Right lung (tissue), 5 donors: ENCODE measurements around the gene TMEM86A. TPM values are rescaled to one million over a fixed set of nuclear protein-coding genes. Genes with fewer than 3 reads are reported as not detected.

Source experiments
- DNase-seq, 2 donors: peaks; one replicate each; pipeline ENCODE4 v3.0.0-alpha.2; 2013
- polyA plus RNA-seq, 5 donors: library from polyadenylated mRNA; unstranded; fragments of 120-200 nt; gene quantifications; one replicate each; pipeline versions ENCODE4 v1.2.1 to v1.2.3, GENCODE V29; 2013; ENCODE audit warnings: inconsistent platforms in 1 of 5, low replicate concordance in 1 of 5; ENCODE audit not compliant: insufficient read length in 5 of 5, insufficient read depth in 1 of 5

The TMEM86A gene
- polyA plus RNA-seq, 5 donors, result 3.0 to 3.6 (median 3.4) TPM

GRCh38 chr11:18722293-18722637 is 23.7 kb downstream of the TMEM86A start:
- no peak for DNase-seq

- no peak for DNase-seq
Measured at GRCh38 chr11:18723991-18724390, 25.4 kb downstream of the TMEM86A start.

GRCh38 chr11:18726040-18726439 is 27.5 kb downstream of the TMEM86A start, which contains the start of gene IGSF22:
IGSF22 (minus strand) TSS chr11:18726188; CDS start chr11:18724236, 1,952 bp downstream.
- DNase-seq, result no peak

GRCh38 chr11:18727479-18728236 is 29.1 kb downstream of the TMEM86A start:
- peak in 1 of 2 donors; percentile 31 for DNase-seq

- DNase-seq, result no peak
Measured at GRCh38 chr11:18728658-18729057, 30.1 kb downstream of the TMEM86A start.

DNA sequence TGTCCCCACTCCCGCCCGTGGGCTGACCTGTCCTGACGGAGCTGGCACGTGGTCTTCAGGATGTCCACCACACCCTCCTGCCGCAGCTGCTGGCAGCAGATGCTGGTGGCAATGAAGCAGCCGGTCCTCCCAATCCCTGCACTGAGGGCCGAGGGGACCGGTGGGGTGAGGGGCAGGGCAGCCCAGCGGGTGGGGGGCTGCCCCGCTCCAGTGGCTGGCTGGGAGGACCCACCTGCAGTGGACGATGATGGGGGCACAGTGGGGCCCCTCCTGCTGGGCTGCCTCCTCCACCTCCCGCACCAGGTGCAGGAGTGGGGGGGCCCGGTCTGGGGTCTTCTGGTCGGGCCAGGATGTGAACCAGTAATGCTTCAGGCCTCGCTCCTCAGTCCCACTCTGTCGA is 30.8 kb downstream of the TMEM86A start:
- no peak for DNase-seq

DNA sequence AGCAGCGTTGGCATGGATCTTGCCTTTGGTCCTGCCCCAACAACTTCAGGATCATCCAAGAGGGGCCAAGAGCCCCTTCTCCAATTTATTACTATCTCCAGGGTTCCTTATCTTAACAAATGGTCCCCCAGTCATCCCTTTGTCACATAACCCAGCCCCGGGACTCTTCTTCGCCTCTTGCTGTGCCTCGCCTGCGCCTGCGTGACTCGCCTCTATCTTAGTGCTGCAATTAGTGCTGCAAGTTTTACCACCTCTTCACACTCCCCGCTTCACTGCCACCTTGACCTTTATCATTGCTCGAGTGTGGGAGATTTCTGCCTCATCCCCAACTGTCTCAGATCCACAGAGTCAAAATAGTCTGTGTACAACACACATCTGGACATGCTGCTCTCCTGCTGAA is 31.4 kb downstream of the TMEM86A start:
- DNase-seq, result no peak

DNA sequence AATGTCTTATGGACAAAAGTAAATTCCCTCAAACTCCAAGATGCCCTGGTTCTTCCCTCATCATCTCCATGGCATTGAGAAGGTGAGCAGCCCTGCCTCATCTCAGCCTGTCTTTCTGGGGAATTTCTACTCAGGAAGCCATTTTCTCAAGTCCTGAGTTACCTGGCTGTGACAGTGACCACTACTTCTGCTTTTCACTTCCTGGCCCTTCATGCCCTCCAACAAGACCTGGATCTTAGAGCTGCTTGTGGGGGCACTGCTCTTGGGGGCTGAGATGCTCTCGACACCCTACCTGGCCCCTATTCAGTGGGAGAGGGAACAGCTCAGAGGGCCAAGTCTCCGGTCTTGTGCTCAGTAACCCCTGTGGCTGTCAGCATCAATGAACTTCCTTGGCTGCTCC is 32.9 kb downstream of the TMEM86A start:
- DNase-seq, result no peak

DNA sequence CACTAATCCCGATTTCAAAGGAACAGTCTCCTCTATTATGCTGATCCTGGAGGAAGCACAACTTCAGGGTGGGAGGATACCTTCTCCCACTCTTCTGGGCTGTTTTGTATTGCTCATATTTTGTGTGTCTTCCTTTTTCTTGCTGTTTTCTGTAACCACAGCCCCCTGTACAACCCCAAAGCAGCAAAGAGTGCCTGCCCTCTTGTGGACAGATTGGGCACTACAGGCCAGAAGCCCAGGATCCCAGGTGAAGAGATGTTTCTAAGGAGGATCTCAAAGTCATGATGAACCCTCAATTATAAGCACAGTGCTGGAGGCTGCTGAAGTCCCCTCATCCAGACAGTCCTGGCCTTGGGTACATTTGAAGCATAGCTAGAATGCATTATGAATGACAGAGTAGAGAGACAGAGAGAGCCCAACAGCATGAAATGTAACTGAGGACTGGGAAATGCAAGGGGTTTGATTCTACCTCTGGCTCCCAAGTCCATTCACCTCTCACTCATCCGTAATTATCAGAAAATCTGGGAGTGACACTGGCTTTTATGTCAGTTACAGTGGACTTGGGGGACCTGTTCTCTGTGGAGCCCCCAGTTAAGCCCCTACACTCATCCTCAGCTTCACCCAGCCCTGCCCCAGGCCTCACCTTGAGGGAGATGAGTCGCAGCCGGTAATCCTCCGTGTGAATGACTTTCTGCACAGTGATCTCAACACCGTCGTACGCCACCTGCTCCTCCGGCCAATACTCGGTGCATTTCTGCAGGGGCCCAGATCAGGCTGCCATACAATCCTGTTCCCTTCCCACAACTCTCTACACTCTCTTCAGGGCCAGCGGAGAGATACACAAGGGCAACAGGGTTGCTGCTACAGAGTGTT is 33.6 kb downstream of the TMEM86A start:
- peak in 1 of 2 donors; percentile 45 for DNase-seq

- DNase-seq, result no peak
Measured at GRCh38 chr11:18733202-18733601, 34.6 kb downstream of the TMEM86A start.

DNA sequence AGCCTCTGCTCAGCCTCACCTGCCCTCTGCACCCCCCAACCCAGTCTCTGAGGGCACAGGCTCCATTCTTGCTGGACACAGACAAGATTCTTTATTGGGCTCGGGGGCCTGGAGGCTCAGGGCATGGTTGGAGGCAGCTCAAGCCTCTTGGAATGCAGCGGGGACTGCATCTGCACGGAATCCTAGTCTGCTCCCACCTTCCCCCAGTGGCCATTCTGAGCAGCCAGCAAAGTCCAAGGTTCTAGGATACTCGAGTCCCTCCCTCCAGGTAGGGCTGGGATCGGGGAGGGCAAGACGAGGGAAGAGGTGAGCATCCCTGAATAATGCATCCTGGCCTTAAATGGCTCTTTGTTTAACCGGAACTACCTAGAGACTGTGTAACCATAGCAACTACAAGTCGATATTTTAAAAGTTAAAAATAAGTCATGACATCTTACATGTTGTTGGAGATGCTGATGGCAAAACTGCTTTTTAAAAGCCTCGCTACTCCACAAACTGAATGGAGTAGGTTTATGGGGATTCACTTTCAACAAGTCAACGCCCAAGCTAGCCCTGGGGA is 38.1 kb downstream of the TMEM86A start:
- no peak for DNase-seq

GRCh38 chr11:18737642-18738041 is 39.1 kb downstream of the TMEM86A start:
- DNase-seq, result no peak

DNA sequence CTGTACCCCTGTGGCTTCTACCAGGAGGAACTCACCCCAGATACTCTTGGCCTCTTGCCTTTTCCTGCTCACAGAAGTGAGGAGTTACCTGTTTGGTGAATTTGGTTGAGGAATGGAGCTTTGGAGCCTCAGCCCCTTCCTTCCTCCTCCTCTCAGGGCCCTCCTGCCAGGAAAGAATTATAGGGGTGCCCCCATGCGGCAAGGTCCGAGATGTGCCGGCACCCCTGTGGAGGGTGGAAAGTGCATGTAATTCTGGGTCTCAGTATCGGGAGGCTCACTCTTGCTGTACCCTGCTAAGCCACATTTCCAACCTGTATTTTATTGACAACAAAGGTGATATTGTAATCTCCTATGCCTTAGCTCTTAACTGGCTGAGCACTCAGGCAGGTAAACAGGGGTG is 41.1 kb downstream of the TMEM86A start:
- no peak for DNase-seq

DNA sequence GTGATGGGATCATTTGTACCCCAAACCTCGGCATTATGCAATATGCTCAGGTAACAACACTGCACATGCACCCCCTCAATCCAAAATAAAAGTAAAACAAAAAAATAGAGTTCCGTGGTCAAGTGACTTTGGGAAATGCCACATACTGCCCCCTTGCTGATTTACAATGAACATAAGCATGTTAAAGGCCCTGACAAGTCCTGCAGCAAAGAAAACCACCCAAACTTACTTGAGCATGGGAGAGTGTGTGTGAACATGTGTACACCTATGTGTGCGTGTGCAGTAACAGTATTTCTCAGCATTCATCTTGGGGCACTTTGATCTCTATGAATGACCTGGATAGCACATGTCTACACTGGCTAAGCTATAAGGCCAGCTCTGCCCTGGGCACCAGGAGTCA is 43.2 kb downstream of the TMEM86A start:
- no peak for DNase-seq

DNA sequence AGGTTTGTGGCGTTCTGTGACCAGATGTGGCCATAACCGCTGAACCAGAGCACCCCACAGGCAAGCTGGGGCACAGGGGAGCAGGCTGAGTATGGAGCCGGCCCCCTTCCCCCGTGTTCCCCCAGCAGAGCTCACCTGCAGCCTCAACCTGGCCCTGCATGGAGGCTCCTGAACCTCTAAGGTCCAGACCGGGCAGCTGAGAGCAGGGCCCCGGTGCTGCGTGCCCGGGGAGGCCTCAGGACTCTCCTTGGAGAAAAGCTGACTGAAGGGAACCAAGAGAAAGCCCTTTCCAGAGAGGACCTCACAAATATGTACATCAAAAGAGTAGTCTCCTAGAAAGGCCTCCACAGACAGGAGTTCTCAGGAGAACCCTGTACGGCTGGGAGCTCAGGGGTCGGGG is 44.8 kb downstream of the TMEM86A start:
- no peak for DNase-seq

DNA sequence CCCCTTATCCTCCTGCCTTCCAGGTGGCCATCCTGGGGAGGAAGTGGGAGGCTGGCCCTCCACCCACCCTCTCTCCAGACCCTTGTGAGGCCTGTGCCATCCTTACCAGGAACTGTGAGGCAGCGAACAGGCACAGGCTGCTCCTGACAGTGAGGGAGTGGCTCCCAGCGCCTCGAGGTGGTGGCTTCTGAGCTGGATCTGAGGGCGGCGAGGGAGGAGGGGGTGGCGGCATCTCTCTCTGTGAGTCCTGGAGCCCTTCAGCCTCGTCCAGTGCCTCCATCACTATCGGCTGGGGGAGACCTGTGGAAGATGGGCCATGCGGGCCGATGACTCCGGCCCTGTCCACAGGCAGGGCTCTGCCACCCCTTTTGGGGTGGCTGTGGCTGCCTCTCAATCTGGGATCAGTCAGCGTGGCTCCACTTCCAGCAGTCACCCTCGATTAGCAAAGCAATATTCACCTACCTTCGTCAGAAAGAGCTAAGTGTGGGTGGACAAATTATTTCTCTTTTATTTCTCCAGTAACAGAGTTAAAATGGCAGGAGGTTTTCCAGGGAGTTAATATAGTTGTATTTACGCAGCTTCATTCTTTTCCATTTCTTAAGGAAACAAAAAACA is 45.4 kb downstream of the TMEM86A start:
- DNase-seq, result no peak

DNA sequence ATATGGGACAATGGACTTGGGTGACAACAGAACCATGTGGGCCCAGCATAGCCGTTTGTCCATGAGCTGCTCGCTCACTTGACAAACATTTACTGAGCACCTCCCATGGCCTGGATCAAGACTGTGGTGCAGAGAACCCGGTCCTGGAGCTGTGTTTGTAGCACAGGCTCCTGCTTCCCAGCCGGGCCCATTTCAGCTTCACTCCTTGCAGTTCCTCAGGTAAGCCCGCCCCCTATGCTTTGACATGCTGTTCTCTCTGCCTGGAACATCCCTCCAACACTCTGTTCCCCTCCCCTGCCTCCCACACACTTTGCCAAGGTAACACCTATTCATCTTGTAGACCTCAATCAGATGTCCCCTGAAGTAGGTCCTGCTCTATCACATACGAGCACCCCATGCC is 46.7 kb downstream of the TMEM86A start:
- no peak for DNase-seq

DNA sequence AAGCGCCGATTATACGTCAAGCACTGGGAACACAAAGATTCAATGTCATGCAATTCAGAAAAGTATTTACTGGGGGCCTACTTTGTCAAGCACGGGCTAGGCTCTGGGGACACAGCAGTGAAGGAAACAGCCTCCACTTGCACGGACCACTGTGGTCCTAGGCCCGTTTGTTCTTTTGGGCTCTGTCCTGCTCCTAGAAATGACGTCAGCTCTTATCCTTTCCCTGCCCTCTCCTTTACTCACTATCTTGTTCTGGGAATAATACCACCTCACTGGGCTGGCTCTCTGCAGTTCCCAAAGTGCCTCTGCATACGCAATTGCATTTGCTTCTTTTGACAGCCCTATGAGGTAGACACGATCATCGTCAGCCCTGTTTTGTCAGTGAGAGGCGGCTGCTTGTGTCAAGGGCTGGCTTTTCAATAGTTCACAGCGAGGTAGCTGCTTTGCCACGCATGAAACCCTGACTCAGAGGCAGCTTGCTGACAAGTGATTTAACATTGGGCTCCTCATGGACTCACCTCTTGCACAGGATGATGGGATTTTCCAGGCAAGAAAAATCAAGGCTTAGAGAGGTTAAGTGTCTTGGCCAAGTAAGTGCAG is 50.3 kb downstream of the TMEM86A start:
- no peak for DNase-seq

GRCh38 chr11:18749681-18750319 is 51.2 kb downstream of the TMEM86A start:
- DNase-seq, result no peak

DNA sequence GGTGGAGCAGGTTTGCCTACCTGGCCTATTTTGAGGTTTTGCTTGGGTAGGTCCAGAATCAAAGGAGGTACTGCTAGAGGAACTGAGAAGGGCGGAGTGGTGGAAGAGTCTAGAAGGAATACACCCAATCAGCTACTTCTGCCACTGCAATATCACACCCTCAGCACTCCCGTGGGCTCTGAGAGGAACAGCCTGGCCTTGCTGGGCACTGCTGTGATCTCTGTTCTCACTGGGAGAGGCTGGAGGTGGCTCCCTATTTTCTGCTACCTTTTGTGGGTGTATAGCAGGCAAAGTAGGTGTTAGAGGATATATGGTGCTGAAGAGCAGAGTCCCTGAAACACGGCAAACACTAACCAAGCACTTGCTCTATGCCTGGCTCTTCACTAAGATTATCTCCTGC is 52.4 kb downstream of the TMEM86A start:
- DNase-seq, result no peak

- no peak for DNase-seq
Measured at GRCh38 chr11:18752502-18752901, 53.9 kb downstream of the TMEM86A start.
